AG09319 (cell line): ENCODE data around the gene OOSP4A.

Experiments used
- DNase-seq: peaks from one replicate; pipeline ENCODE4 v3.0.0-alpha.2; 2010; ENCODE audit warnings: low read depth; ENCODE audit errors: extremely low read depth
- CTCF ChIP-seq: IDR thresholded peaks from 2 replicates; pipeline ENCODE4 v1.5.1; 2011; ENCODE audit warnings: low read depth, mild to moderate bottlenecking, inconsistent platforms, low read length, moderate library complexity

The OOSP4A gene

GRCh38 chr11:59960502-59961381 lies 3.1 kb upstream of the OOSP4A start:
- TF ChIP-seq CTCF = no peak
- DNase-seq = no peak

GRCh38 chr11:59962107-59962482 lies 1.7 kb upstream of the OOSP4A start:
- no peak for TF ChIP-seq CTCF
- DNase-seq = no peak

- no peak for TF ChIP-seq CTCF
- no peak for DNase-seq
Measured at GRCh38 chr11:59965424-59965823, 1.6 kb downstream of the OOSP4A start.

- no peak for DNase-seq
- TF ChIP-seq CTCF = no peak
Measured at GRCh38 chr11:59966201-59966600, 2.4 kb downstream of the OOSP4A start.

GRCh38 chr11:59967677-59968394 lies 4.0 kb downstream of the OOSP4A start:
- TF ChIP-seq CTCF = no peak

GRCh38 chr11:59968395-59968783 lies 4.6 kb downstream of the OOSP4A start:
- no peak for TF ChIP-seq CTCF
- no peak for DNase-seq

More at GRCh38 chr11:59967677-59968394, 4.0 kb downstream of the OOSP4A start:
- no peak for DNase-seq

- no peak for TF ChIP-seq CTCF
- no peak for DNase-seq
Measured at GRCh38 chr11:59973097-59973496, 9.3 kb downstream of the OOSP4A start.
